SK-N-SH (cell line): Measurements from ENCODE around the gene PRR19.

Experiments
- CTCF ChIP-seq: fragments of 200-600 bp; sonication (generic); IDR thresholded peaks from 2 replicates; pipeline ENCODE4 v1.6.1; 2017; ENCODE audit warnings: antibody characterized with exemption, mild to moderate bottlenecking, moderate library complexity
- EP300 ChIP-seq, 2 experiments: IDR thresholded peaks; 2 replicates each; pipeline versions ENCODE4 v1.4.0 to v1.6.1; 2012; ENCODE audit warnings: borderline replicate concordance in 1 of 2, low read depth in 1 of 2, low read length in 1 of 2
- JUND ChIP-seq: IDR thresholded peaks from 2 replicates; pipeline ENCODE4 v1.4.0; 2012
- NFIC ChIP-seq: IDR thresholded peaks from 2 replicates; pipeline ENCODE4 v1.4.0; 2012; ENCODE audit warnings: borderline replicate concordance
- PBX3 ChIP-seq: IDR thresholded peaks from 2 replicates; pipeline ENCODE4; 2012
- POLR2AphosphoS5 ChIP-seq: IDR thresholded peaks from 2 replicates; pipeline ENCODE4 v1.6.1; 2012; ENCODE audit warnings: low read depth, low read length
- RAD21 ChIP-seq: IDR thresholded peaks from 2 replicates; pipeline ENCODE4 v1.6.1; 2012; ENCODE audit warnings: mild to moderate bottlenecking, low read length
- TF ChIP-seq, protein P1 (sequence below): IDR thresholded peaks from 2 replicates; pipeline ENCODE4 v1.4.0; 2012; ENCODE audit warnings: low read depth

GRCh38 chr19:42315024-42315423 is 13.1 kb downstream of the PRR19 start:
- TF ChIP-seq POLR2AphosphoS5: no peak
- TF ChIP-seq RAD21: no peak
- no peak for TF ChIP-seq CTCF
- TF ChIP-seq PBX3: no peak
- TF ChIP-seq, protein P1, sequence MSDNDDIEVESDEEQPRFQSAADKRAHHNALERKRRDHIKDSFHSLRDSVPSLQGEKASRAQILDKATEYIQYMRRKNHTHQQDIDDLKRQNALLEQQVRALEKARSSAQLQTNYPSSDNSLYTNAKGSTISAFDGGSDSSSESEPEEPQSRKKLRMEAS: no peak
- TF ChIP-seq EP300 (IDR thresholded peaks at IDR 0.05; ENCODE audit: borderline replicate concordance in 1 of 2, low read depth in 1 of 2, low read length in 1 of 2): no peak
- TF ChIP-seq NFIC: no peak
- TF ChIP-seq JUND: no peak
